SIG-M5 treated with dmso at 0.1 percent for 504 hours (cell line): ENCODE data around the gene GPRC5D.

ENCODE experiments used
- DNase-seq: peaks from one replicate; lab custom pipeline; 2025; ENCODE audit not compliant: unreplicated experiment; lab: John Stamatoyannopoulos, UW

GPRC5D gene

GRCh38 chr12:12909228-12909994 lies 42.6 kb downstream of the GPRC5D start:
- peak; percentile 77 for DNase-seq

- DNase-seq: no peak
These were observed 43.3 kb downstream of the GPRC5D start for GRCh38 chr12:12908711-12909110.

GRCh38 chr12:12908252-12908651 lies 43.7 kb downstream of the GPRC5D start:
- no peak for DNase-seq

GRCh38 chr12:12907552-12907951 lies 44.4 kb downstream of the GPRC5D start:
- no peak for DNase-seq

- DNase-seq: no peak
These were observed 48.0 kb downstream of the GPRC5D start for GRCh38 chr12:12903642-12904609.

GRCh38 chr12:12902036-12902435 lies 49.9 kb downstream of the GPRC5D start:
- no peak for DNase-seq

GRCh38 chr12:12901158-12901791 lies 50.7 kb downstream of the GPRC5D start:
- peak; percentile 52 for DNase-seq

- no peak for DNase-seq
These were observed 51.2 kb downstream of the GPRC5D start for GRCh38 chr12:12900786-12901157.

- no peak for DNase-seq
These were observed 52.2 kb downstream of the GPRC5D start for GRCh38 chr12:12899530-12900380.

GRCh38 chr12:12898911-12899511 lies 53.0 kb downstream of the GPRC5D start:
- no peak for DNase-seq

GRCh38 chr12:12898136-12898717 lies 53.7 kb downstream of the GPRC5D start:
- DNase-seq: no peak

- DNase-seq: no peak
These were observed 54.7 kb downstream of the GPRC5D start for GRCh38 chr12:12897302-12897701.

- DNase-seq: no peak
These were observed 55.7 kb downstream of the GPRC5D start for GRCh38 chr12:12896260-12896659.

- DNase-seq: no peak
These were observed 58.5 kb downstream of the GPRC5D start for GRCh38 chr12:12893438-12893837.

GRCh38 chr12:12892681-12893141 lies 59.3 kb downstream of the GPRC5D start:
- no peak for DNase-seq

- DNase-seq: no peak
These were observed 60.1 kb downstream of the GPRC5D start for GRCh38 chr12:12891881-12892355.

- peak; percentile 51 for DNase-seq
These were observed 60.7 kb downstream of the GPRC5D start, which contains the start of gene GPRC5A for GRCh38 chr12:12891080-12891880. Gene GPRC5A, plus strand, starts transcription at chr12:12891562. Its CDS starts 16,688 bp downstream, at chr12:12908250.
